Neural progenitor cell (in vitro differentiated cells): ENCODE measurements around the gene YAP1. TPM values are rescaled to one million over a fixed set of nuclear protein-coding genes. Genes with fewer than 3 reads are reported as not detected.

Experiments used
- DNase-seq: peaks from one replicate; pipeline ENCODE4 v3.0.0-alpha.2; 2016; ENCODE audit warnings: low spot score
- H2AFZ ChIP-seq: fragments of 200-600 bp; sonication (generic); replicated peaks from 2 replicates; pipeline ENCODE4 v1.6.1; 2016; ENCODE audit warnings: antibody characterized with exemption
- H3F3A ChIP-seq: fragments of 200-600 bp; sonication (generic); 2 replicates; pipeline ENCODE4 v1.6.1; 2016; ENCODE audit warnings: antibody characterized with exemption, low read depth
- H3K27ac ChIP-seq: fragments of 200-600 bp; sonication (generic); 2 replicates; pipeline ENCODE4 v1.5.1; 2016; ENCODE audit warnings: mild to moderate bottlenecking
- H3K27me3 ChIP-seq: fragments of 200-600 bp; sonication (generic); 2 replicates; pipeline ENCODE4 v1.6.1; 2016; ENCODE audit warnings: mild to moderate bottlenecking, moderate library complexity
- H3K36me3 ChIP-seq: fragments of 200-600 bp; sonication (generic); 2 replicates; pipeline ENCODE4 v1.5.1; 2016
- H3K4me1 ChIP-seq: fragments of 200-600 bp; sonication (generic); 2 replicates; pipeline ENCODE4 v1.6.1; 2016; ENCODE audit warnings: mixed run types
- H3K4me2 ChIP-seq: fragments of 200-600 bp; sonication (generic); 2 replicates; pipeline ENCODE4 v1.6.1; 2016
- H3K4me3 ChIP-seq: fragments of 200-600 bp; sonication (generic); 2 replicates; pipeline ENCODE4 v1.5.1; 2016
- H3K79me2 ChIP-seq: fragments of 200-600 bp; sonication (generic); 2 replicates; pipeline ENCODE4 v1.6.1; 2016; ENCODE audit warnings: low read depth
- H3K9ac ChIP-seq: fragments of 200-600 bp; sonication (generic); 2 replicates; pipeline ENCODE4 v1.6.1; 2016
- H3K9me3 ChIP-seq: fragments of 200-600 bp; sonication (generic); 2 replicates; pipeline ENCODE4 v1.5.1; 2016; ENCODE audit warnings: low read depth
- H4K20me1 ChIP-seq: fragments of 200-600 bp; sonication (generic); 2 replicates; pipeline ENCODE4 v1.6.1; 2016; ENCODE audit warnings: low read depth
- H3K27ac Mint-ChIP-seq: 3 replicates; pipeline ENCODE4 v1.8.0; 2021; ENCODE audit warnings: mixed read lengths
- H3K27me3 Mint-ChIP-seq: 2 replicates; pipeline ENCODE4 v1.8.0; 2022; ENCODE audit warnings: low read depth, mild to moderate bottlenecking, inconsistent platforms, moderate library complexity, mixed read lengths; ENCODE audit not compliant: insufficient read depth
- H3K36me3 Mint-ChIP-seq: 3 replicates; pipeline ENCODE4 v1.8.0; 2021; ENCODE audit warnings: mixed read lengths
- H3K4me1 Mint-ChIP-seq: 3 replicates; pipeline ENCODE4 v1.8.0; 2021; ENCODE audit warnings: mixed read lengths
- H3K4me3 Mint-ChIP-seq: 3 replicates; pipeline ENCODE4 v1.8.0; 2021; ENCODE audit warnings: mild to moderate bottlenecking, moderate library complexity, mixed read lengths
- H3K9me3 Mint-ChIP-seq: 3 replicates; pipeline ENCODE4 v1.8.0; 2020; ENCODE audit warnings: mixed read lengths
- EZH2 ChIP-seq: fragments of 200-600 bp; sonication (generic); IDR thresholded peaks from 2 replicates; pipeline ENCODE4 v1.6.1; 2017; ENCODE audit warnings: antibody characterized with exemption, mild to moderate bottlenecking, moderate library complexity
- EZH2phosphoT487 ChIP-seq: fragments of 200-600 bp; sonication (generic); IDR thresholded peaks from 2 replicates; pipeline ENCODE4 v1.6.1; 2017; ENCODE audit warnings: antibody characterized with exemption
- total RNA-seq: library from RNA; depleted of rRNA; stranded (reverse); fragments of >200 nt; gene quantifications from 2 replicates; pipeline ENCODE4 v1.2.3, GENCODE V29; 2015; ENCODE audit warnings: low replicate concordance
- TF ChIP-seq, protein P1 (sequence below): fragments of 200-600 bp; sonication (generic); IDR thresholded peaks from 2 replicates; pipeline ENCODE4 v1.5.1; 2017; ENCODE audit warnings: antibody characterized with exemption, mild to moderate bottlenecking

The YAP1 gene
- total RNA-seq, 1 donor from 2014 or later, result 59.9 TPM

DNA sequence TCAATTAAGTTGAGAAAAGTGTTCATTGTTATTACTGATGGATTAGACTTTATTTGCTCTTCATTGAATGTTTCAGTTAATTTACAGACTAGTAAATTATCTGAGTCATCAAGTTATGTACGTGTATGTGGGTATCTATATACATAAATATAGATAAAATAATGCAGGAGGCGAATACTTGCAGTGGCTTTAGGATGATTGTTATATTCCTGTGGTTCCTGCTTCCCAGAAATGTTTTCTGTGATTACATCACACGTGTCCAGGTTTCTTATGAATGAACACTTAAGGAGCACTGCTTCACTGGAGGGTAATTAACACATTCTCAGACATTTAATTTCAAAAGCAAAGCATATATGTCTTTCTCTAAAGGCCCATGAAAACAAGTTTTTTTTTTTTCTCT, 28.4 kb downstream of the YAP1 start:
- no peaks in the 10 kb centered on the region for H3K4me1 ChIP-seq
- TF ChIP-seq EZH2phosphoT487 (no peak), EZH2 (no peak)
- TF ChIP-seq, protein P1, sequence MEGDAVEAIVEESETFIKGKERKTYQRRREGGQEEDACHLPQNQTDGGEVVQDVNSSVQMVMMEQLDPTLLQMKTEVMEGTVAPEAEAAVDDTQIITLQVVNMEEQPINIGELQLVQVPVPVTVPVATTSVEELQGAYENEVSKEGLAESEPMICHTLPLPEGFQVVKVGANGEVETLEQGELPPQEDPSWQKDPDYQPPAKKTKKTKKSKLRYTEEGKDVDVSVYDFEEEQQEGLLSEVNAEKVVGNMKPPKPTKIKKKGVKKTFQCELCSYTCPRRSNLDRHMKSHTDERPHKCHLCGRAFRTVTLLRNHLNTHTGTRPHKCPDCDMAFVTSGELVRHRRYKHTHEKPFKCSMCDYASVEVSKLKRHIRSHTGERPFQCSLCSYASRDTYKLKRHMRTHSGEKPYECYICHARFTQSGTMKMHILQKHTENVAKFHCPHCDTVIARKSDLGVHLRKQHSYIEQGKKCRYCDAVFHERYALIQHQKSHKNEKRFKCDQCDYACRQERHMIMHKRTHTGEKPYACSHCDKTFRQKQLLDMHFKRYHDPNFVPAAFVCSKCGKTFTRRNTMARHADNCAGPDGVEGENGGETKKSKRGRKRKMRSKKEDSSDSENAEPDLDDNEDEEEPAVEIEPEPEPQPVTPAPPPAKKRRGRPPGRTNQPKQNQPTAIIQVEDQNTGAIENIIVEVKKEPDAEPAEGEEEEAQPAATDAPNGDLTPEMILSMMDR, result no peak
- no peaks in the 10 kb centered on the region for H3K27me3 ChIP-seq
- H3K4me3 ChIP-seq, result no peak overlapping the region
- no peaks in the 10 kb centered on the region for H3K27me3 Mint-ChIP-seq
- H3K36me3 ChIP-seq, result no peaks in the 10 kb centered on the region
- H3K27ac Mint-ChIP-seq, result no peak overlapping the region
- H3K36me3 Mint-ChIP-seq, result peaks cover 62% of the 10 kb centered on the region
- H3K4me3 Mint-ChIP-seq, result no peak overlapping the region
- no peaks in the 10 kb centered on the region for H3K9me3 ChIP-seq
- H3K4me2 ChIP-seq, result no peak overlapping the region
- H4K20me1 ChIP-seq, result peaks cover 2% of the 10 kb centered on the region
- no peak overlapping the region for H3K9ac ChIP-seq
- H3K27ac ChIP-seq, result no peak overlapping the region
- no peak overlapping the region for H2AFZ ChIP-seq
- peaks cover 3% of the 10 kb centered on the region for H3K4me1 Mint-ChIP-seq
- H3F3A ChIP-seq, result no peaks in the 10 kb centered on the region
- peaks cover 96% of the 10 kb centered on the region for H3K79me2 ChIP-seq
- H3K9me3 Mint-ChIP-seq, result peaks cover 33% of the 10 kb centered on the region
- no peak for DNase-seq

DNA sequence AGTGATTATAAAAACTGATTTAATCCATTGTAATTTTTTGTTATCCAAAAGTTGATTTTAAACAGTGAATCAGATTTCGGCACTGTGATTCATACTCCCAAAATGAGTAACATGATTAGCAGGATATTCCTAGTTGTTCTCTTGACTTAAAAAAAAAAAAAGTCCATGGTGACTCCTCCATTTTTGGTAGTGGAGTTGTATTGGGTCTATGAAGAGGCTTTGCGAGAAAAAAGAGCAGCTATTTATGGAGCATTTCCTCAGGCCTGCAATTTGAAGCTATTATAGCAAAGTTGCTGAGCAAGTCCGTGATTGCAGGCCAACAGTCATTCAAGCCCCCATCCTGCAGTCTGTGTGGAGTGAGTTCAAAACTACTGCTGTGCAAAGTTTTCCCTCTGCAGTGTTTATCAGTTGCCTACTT, 28.8 kb downstream of the YAP1 start:
- Histone ChIP-seq H4K20me1 (peaks cover 6% of the 10 kb centered on the region), H3F3A (no peaks in the 10 kb centered on the region), H2AFZ (no peak overlapping the region), H3K4me2 (no peak overlapping the region), H3K9me3 (no peaks in the 10 kb centered on the region), H3K79me2 (peaks cover 96% of the 10 kb centered on the region), H3K36me3 (no peaks in the 10 kb centered on the region), H3K4me3 (no peak overlapping the region), H3K27me3 (no peaks in the 10 kb centered on the region), H3K4me1 (peaks cover 2% of the 10 kb centered on the region), H3K9ac (no peak overlapping the region), H3K27ac (no peak overlapping the region)
- TF ChIP-seq EZH2phosphoT487, result no peak
- TF ChIP-seq, protein P1, result no peak
- no peak for TF ChIP-seq EZH2
- no peak overlapping the region for H3K4me3 Mint-ChIP-seq
- no peak for DNase-seq
- H3K36me3 Mint-ChIP-seq, result peaks cover 58% of the 10 kb centered on the region
- peaks cover 7% of the 10 kb centered on the region for H3K4me1 Mint-ChIP-seq
- H3K9me3 Mint-ChIP-seq, result peaks cover 31% of the 10 kb centered on the region
- H3K27me3 Mint-ChIP-seq, result no peaks in the 10 kb centered on the region
- H3K27ac Mint-ChIP-seq, result no peak overlapping the region

DNA sequence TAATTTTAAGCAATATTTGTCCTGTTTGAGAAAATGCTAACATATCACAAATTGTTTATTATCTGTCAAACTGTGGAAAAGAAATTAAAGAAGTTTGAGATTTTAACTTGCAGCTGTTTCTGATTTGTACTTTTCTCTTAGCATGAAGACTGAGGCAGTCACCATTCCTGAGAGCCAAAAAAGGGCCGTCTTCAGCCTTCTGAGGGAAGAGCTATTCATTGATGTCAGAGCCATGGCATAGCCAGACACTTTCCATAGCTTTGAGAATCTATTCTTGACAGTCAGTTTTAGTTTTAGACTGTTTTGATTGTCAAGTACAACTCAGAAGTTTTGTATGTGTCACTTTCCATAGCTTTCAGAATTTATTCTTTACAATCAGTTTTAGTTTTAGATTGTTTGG, 32.1 kb downstream of the YAP1 start:
- Histone ChIP-seq H3F3A (no peaks in the 10 kb centered on the region), H3K4me1 (peaks cover 15% of the 10 kb centered on the region), H3K27me3 (no peaks in the 10 kb centered on the region), H3K4me2 (no peak overlapping the region), H3K36me3 (no peaks in the 10 kb centered on the region), H3K9me3 (no peaks in the 10 kb centered on the region), H3K27ac (no peak overlapping the region), H3K79me2 (peaks cover 95% of the 10 kb centered on the region), H3K9ac (no peak overlapping the region), H4K20me1 (peaks cover 25% of the 10 kb centered on the region), H2AFZ (no peak overlapping the region), H3K4me3 (no peak overlapping the region)
- no peaks in the 10 kb centered on the region for H3K27me3 Mint-ChIP-seq
- peaks cover 16% of the 10 kb centered on the region for H3K9me3 Mint-ChIP-seq
- no peak overlapping the region for H3K27ac Mint-ChIP-seq
- DNase-seq, result no peak
- no peak overlapping the region for H3K4me3 Mint-ChIP-seq
- TF ChIP-seq, protein P1, result no peak
- TF ChIP-seq EZH2phosphoT487 (no peak), EZH2 (no peak)
- H3K4me1 Mint-ChIP-seq, result peaks cover 18% of the 10 kb centered on the region
- H3K36me3 Mint-ChIP-seq, result peaks cover 43% of the 10 kb centered on the region
